ENCODE data around the gene OTULINL.

OTULINL gene

GRCh38 chr5:14611737-14612136 is 30.1 kb downstream of the OTULINL start:
- no peak for ATAC-seq
- no peak for TF ChIP-seq CREB5 (CRISPR knock-in tag; IDR thresholded peaks at IDR 0.05; ENCODE audit: low read depth)
- no peak for TF ChIP-seq ZNF565 (CRISPR knock-in tag; conservative IDR thresholded peaks at IDR 0.05; ENCODE audit: low read depth)

- no peak for ATAC-seq
- TF ChIP-seq ZNF70 (CRISPR knock-in tag; IDR thresholded peaks at IDR 0.05) (no peak), ISL1 (CRISPR knock-in tag; IDR thresholded peaks at IDR 0.05) (no peak), CSDC2 (CRISPR knock-in tag; IDR thresholded peaks at IDR 0.05) (no peak), OSR1 (CRISPR knock-in tag; IDR thresholded peaks at IDR 0.05) (no peak), ZFP3 (CRISPR knock-in tag; IDR thresholded peaks at IDR 0.05) (no peak), ESRRG (CRISPR knock-in tag; IDR thresholded peaks at IDR 0.05) (no peak), ZFP30 (CRISPR knock-in tag; IDR thresholded peaks at IDR 0.05) (no peak), BACH2 (CRISPR knock-in tag; IDR thresholded peaks at IDR 0.05; ENCODE audit: borderline replicate concordance) (no peak), CSRNP3 (CRISPR knock-in tag; IDR thresholded peaks at IDR 0.05) (no peak), GLIS3 (CRISPR knock-in tag; IDR thresholded peaks at IDR 0.05) (no peak), CREB5 (CRISPR knock-in tag; IDR thresholded peaks at IDR 0.05; ENCODE audit: low read depth) (no peak), ZC3H10 (CRISPR knock-in tag; IDR thresholded peaks at IDR 0.05) (no peak), POU6F1 (CRISPR knock-in tag; IDR thresholded peaks at IDR 0.05; ENCODE audit: borderline replicate concordance, low read depth) (no peak), TCF4 (CRISPR knock-in tag; IDR thresholded peaks at IDR 0.05; ENCODE audit: borderline replicate concordance) (no peak), ZNF565 (CRISPR knock-in tag; conservative IDR thresholded peaks at IDR 0.05; ENCODE audit: low read depth) (no peak), ZNF8 (CRISPR knock-in tag; IDR thresholded peaks at IDR 0.05) (no peak), TSHZ2 (CRISPR knock-in tag; IDR thresholded peaks at IDR 0.05) (no peak), PPARA (CRISPR knock-in tag; IDR thresholded peaks at IDR 0.05; ENCODE audit: borderline replicate concordance) (no peak), PATZ1 (CRISPR knock-in tag; IDR thresholded peaks at IDR 0.05; ENCODE audit: borderline replicate concordance) (no peak), ARNTL (CRISPR knock-in tag; IDR thresholded peaks at IDR 0.05; ENCODE audit: borderline replicate concordance, low read depth) (no peak)
Observed at GRCh38 chr5:14614490-14614889, 32.9 kb downstream of the OTULINL start.

GRCh38 chr5:14615365-14615764 is 33.8 kb downstream of the OTULINL start:
- no peak for ATAC-seq
- no peak for TF ChIP-seq CSDC2 (CRISPR knock-in tag; IDR thresholded peaks at IDR 0.05)
- no peak for TF ChIP-seq ZNF565 (CRISPR knock-in tag; conservative IDR thresholded peaks at IDR 0.05; ENCODE audit: low read depth)
- TF ChIP-seq TOX (CRISPR knock-in tag; IDR thresholded peaks at IDR 0.05; ENCODE audit: borderline replicate concordance), result no peak
- no peak for TF ChIP-seq ZFP3 (CRISPR knock-in tag; IDR thresholded peaks at IDR 0.05)
- no peak for TF ChIP-seq TCF4 (CRISPR knock-in tag; IDR thresholded peaks at IDR 0.05; ENCODE audit: borderline replicate concordance)
- TF ChIP-seq ESRRG (CRISPR knock-in tag; IDR thresholded peaks at IDR 0.05), result no peak
- TF ChIP-seq ZNF70 (CRISPR knock-in tag; IDR thresholded peaks at IDR 0.05), result no peak
- TF ChIP-seq CSRNP3 (CRISPR knock-in tag; IDR thresholded peaks at IDR 0.05), result no peak
- TF ChIP-seq PATZ1 (CRISPR knock-in tag; IDR thresholded peaks at IDR 0.05; ENCODE audit: borderline replicate concordance), result no peak
- TF ChIP-seq SNAI2 (CRISPR knock-in tag; IDR thresholded peaks at IDR 0.05), result no peak
- no peak for TF ChIP-seq ISL1 (CRISPR knock-in tag; IDR thresholded peaks at IDR 0.05)
- no peak for TF ChIP-seq CREB5 (CRISPR knock-in tag; IDR thresholded peaks at IDR 0.05; ENCODE audit: low read depth)
- TF ChIP-seq PPARA (CRISPR knock-in tag; IDR thresholded peaks at IDR 0.05; ENCODE audit: borderline replicate concordance), result no peak

Measured in SK-N-SH treated with all-trans-retinoic acid at 6 μM for 48 hours (cell line).